PC-3 (cell line): ENCODE results near the gene GOLGA8H.
"Not testable (repeated sequence)": the region's sequence is repeated elsewhere in the genome, so short reads cannot be mapped to it uniquely, and the experiment has no call there.

Experiments used
- CTCF ChIP-seq: fragments of 300-600 bp; sonication (generic); conservative IDR thresholded peaks from 2 replicates; pipeline ENCODE4 v1.5.1; 2017; ENCODE audit warnings: antibody characterized with exemption, low read depth, mild to moderate bottlenecking, low read length
- EZH2phosphoT487 ChIP-seq: fragments of 300-600 bp; sonication (generic); IDR thresholded peaks from 2 replicates; pipeline ENCODE4 v1.6.1; 2018; ENCODE audit warnings: mild to moderate bottlenecking, antibody characterized with exemption, low read length, borderline replicate concordance

- not testable (repeated sequence) for TF ChIP-seq CTCF, EZH2phosphoT487
Observed at GRCh38 chr15:30612271-30612670, 8.4 kb downstream of the GOLGA8H start.
